Activated B cell treated with CpG ODN at 0.5 μM for 24 hours (primary cell): ENCODE measurements around the gene PFKFB1. TPM values are rescaled to one million over a fixed set of nuclear protein-coding genes. Genes with fewer than 3 reads are reported as not detected.
"Not testable (repeated sequence)": the region's sequence is repeated elsewhere in the genome, so short reads cannot be mapped to it uniquely, and the experiment has no call there.

ENCODE experiments used
- ATAC-seq: fragments of 200-7000 bp; cut with Tn5 transposase; one replicate; pipeline ENCODE4 v1.10.0; 2021; ENCODE audit warnings: low read depth, mild to moderate bottlenecking, moderate library complexity
- CTCF ChIA-PET: fragments of 350-600 bp; sonication (Branson Sonifier 250); formaldehyde crosslinking; loops from one replicate; lab custom pipeline; 2021; ENCODE audit warnings: antibody characterized with exemption; lab: Charles Lee
- POLR2A ChIA-PET: fragments of 350-600 bp; sonication (Branson Sonifier 250); formaldehyde crosslinking; loops from one replicate; lab custom pipeline; 2021; ENCODE audit warnings: antibody characterized with exemption; lab: Charles Lee
- DNase-seq: peaks from one replicate; pipeline ENCODE4 v3.0.0; 2022
- H3K27ac Mint-ChIP-seq: one replicate; pipeline ENCODE4 v1.8.0; 2020; ENCODE audit warnings: mixed read lengths
- H3K27me3 Mint-ChIP-seq: one replicate; pipeline ENCODE4 v1.8.0; 2021; ENCODE audit warnings: mixed read lengths
- H3K36me3 Mint-ChIP-seq: one replicate; pipeline ENCODE4 v1.8.0; 2021; ENCODE audit warnings: low read depth, mixed read lengths
- H3K4me1 Mint-ChIP-seq: one replicate; pipeline ENCODE4 v1.8.0; 2021; ENCODE audit warnings: mixed read lengths
- H3K4me3 Mint-ChIP-seq: one replicate; pipeline ENCODE4 v1.8.0; 2020; ENCODE audit warnings: mild to moderate bottlenecking, mixed read lengths
- H3K9me3 Mint-ChIP-seq: one replicate; pipeline ENCODE4 v1.8.0; 2020; ENCODE audit warnings: mixed read lengths
- CTCF ChIP-seq: fragments of 200-600 bp; IDR thresholded peaks from one replicate; pipeline ENCODE4 v1.8.0; 2022; ENCODE audit warnings: antibody characterized with exemption, mild to moderate bottlenecking
- intact Hi-C: fragments of 100-400 bp; cut with micrococcal nuclease; formaldehyde crosslinking; loops from one replicate; pipeline ENCODE4 v1.15.1; 2024
- total RNA-seq: library from RNA; stranded (reverse); gene quantifications from 2 replicates; pipeline ENCODE4 v1.2.3, GENCODE V29; 2022

Gene PFKFB1
- total RNA-seq, 1 donor from 2014 or later = 0.73 TPM

- POLR2A ChIA-PET = no interaction called here
- Mint-ChIP-seq H3K36me3 (no peaks in the 10 kb centered on the region), H3K9me3 (no peaks in the 10 kb centered on the region), H3K4me1 (peaks cover 8% of the 10 kb centered on the region), H3K27ac (no peak overlapping the region), H3K4me3 (no peak overlapping the region), H3K27me3 (no peaks in the 10 kb centered on the region)
- CTCF ChIA-PET = no interaction called here
- intact Hi-C loops = no loop called here
- ATAC-seq (no peak), DNase-seq (no peak)
- TF ChIP-seq CTCF = no peak
These were observed 921 bp downstream of the PFKFB1 start for GRCh38 chrX:54992911-54993622.

- intact Hi-C loops = no loop called here
- TF ChIP-seq CTCF = no peak
- no peak for ATAC-seq
- no peaks in the 10 kb centered on the region for H3K27me3 Mint-ChIP-seq
- no peaks in the 10 kb centered on the region for H3K36me3 Mint-ChIP-seq
- no peak overlapping the region for H3K4me3 Mint-ChIP-seq
- ChIA-PET CTCF (no interaction called here), POLR2A (no interaction called here)
- no peak overlapping the region for H3K27ac Mint-ChIP-seq
- H3K4me1 Mint-ChIP-seq = peaks cover 8% of the 10 kb centered on the region
- H3K9me3 Mint-ChIP-seq = peaks cover 3% of the 10 kb centered on the region
- no peak for DNase-seq
These were observed 2.3 kb downstream of the PFKFB1 start for GRCh38 chrX:54991706-54992105.

GRCh38 chrX:54983306-54983705 is 10.7 kb downstream of the PFKFB1 start:
- not testable (repeated sequence) for H3K4me3 Mint-ChIP-seq

GRCh38 chrX:54980334-54980733 is 13.7 kb downstream of the PFKFB1 start:
- CTCF ChIA-PET = no interaction called here
- Mint-ChIP-seq H3K27me3 (no peaks in the 10 kb centered on the region), H3K27ac (no peak overlapping the region), H3K36me3 (no peaks in the 10 kb centered on the region), H3K9me3 (peaks cover 6% of the 10 kb centered on the region), H3K4me1 (no peaks in the 10 kb centered on the region), H3K4me3 (no peak overlapping the region)
- DNase-seq = no peak
- no peak for ATAC-seq
- POLR2A ChIA-PET = no interaction called here
- intact Hi-C loops = no loop called here
- no peak for TF ChIP-seq CTCF

More at GRCh38 chrX:54983306-54983705, 10.7 kb downstream of the PFKFB1 start:
- intact Hi-C loops, H3K27me3 Mint-ChIP-seq, H3K4me1 Mint-ChIP-seq, POLR2A ChIA-PET, ATAC-seq, CTCF ChIA-PET, H3K36me3 Mint-ChIP-seq, H3K9me3 Mint-ChIP-seq, DNase-seq, H3K27ac Mint-ChIP-seq: not testable (repeated sequence)

- DNase-seq = no peak
- TF ChIP-seq CTCF = no peak
- H3K9me3 Mint-ChIP-seq = peaks cover 6% of the 10 kb centered on the region
- no peaks in the 10 kb centered on the region for H3K27me3 Mint-ChIP-seq
- ATAC-seq = no peak
- no peak overlapping the region for H3K27ac Mint-ChIP-seq
- ChIA-PET POLR2A (no interaction called here), CTCF (no interaction called here)
- H3K4me1 Mint-ChIP-seq = no peaks in the 10 kb centered on the region
- no peaks in the 10 kb centered on the region for H3K36me3 Mint-ChIP-seq
- intact Hi-C loops = no loop called here
- H3K4me3 Mint-ChIP-seq = no peak overlapping the region
These were observed 14.6 kb downstream of the PFKFB1 start for GRCh38 chrX:54979432-54979831.

- ChIA-PET POLR2A (no interaction called here), CTCF (no interaction called here)
- Mint-ChIP-seq H3K27ac (no peak overlapping the region), H3K9me3 (no peaks in the 10 kb centered on the region), H3K27me3 (no peaks in the 10 kb centered on the region), H3K4me3 (no peak overlapping the region), H3K36me3 (no peaks in the 10 kb centered on the region), H3K4me1 (no peaks in the 10 kb centered on the region)
- intact Hi-C loops = no loop called here
- no peak for TF ChIP-seq CTCF
- no peak for ATAC-seq
- DNase-seq = no peak
These were observed 15.5 kb downstream of the PFKFB1 start for GRCh38 chrX:54978448-54978847.
